Activated CD8-positive, alpha-beta memory T cell treated with anti-CD3 and anti-CD28 coated beads for 4 hours (primary cell): Measurements from ENCODE around the gene PRCD.
"Not testable (repeated sequence)": the region's sequence is repeated elsewhere in the genome, so short reads cannot be mapped to it uniquely, and the experiment has no call there.

Source experiments
- DNase-seq, 2 donors: peaks; one replicate each; pipeline ENCODE4 v3.0.0-alpha.2; 2020; ENCODE audit warnings: low read depth in 2 of 2

Gene PRCD

GRCh38 chr17:76527430-76528111, 12.3 kb upstream of the PRCD start:
- DNase-seq: peak in 1 of 2 donors; percentile 31

- DNase-seq: no peak
Measured at GRCh38 chr17:76528156-76528527, 11.7 kb upstream of the PRCD start.

- no peak for DNase-seq
Measured at GRCh38 chr17:76528528-76529223, 11.2 kb upstream of the PRCD start.

- DNase-seq: no peak
Measured at GRCh38 chr17:76529224-76530094, 10.4 kb upstream of the PRCD start.

GRCh38 chr17:76530095-76530723, 9.6 kb upstream of the PRCD start:
- no peak for DNase-seq

GRCh38 chr17:76530811-76531485, 8.9 kb upstream of the PRCD start:
- no peak for DNase-seq

GRCh38 chr17:76531486-76532038, 8.3 kb upstream of the PRCD start:
- DNase-seq: no peak

GRCh38 chr17:76532072-76532651, 7.7 kb upstream of the PRCD start:
- DNase-seq: no peak

- not testable (repeated sequence) for DNase-seq
Measured at GRCh38 chr17:76533640-76534359, 6.0 kb upstream of the PRCD start.

GRCh38 chr17:76534831-76535732, 4.8 kb upstream of the PRCD start:
- DNase-seq: no peak

- no peak for DNase-seq
Measured at GRCh38 chr17:76535788-76536510, 3.9 kb upstream of the PRCD start.

- DNase-seq: no peak
Measured at GRCh38 chr17:76536511-76537287, 3.1 kb upstream of the PRCD start.

- DNase-seq: no peak
Measured at GRCh38 chr17:76537288-76537577, 2.6 kb upstream of the PRCD start.

- no peak for DNase-seq
Measured at GRCh38 chr17:76537578-76538280, 2.1 kb upstream of the PRCD start, which contains the start of gene CYGB. Gene CYGB (minus strand): TSS chr17:76537709. CDS start chr17:76537542, 167 bp downstream.

GRCh38 chr17:76538281-76538931, 1.4 kb upstream of the PRCD start:
- DNase-seq: no peak

- no peak for DNase-seq
Measured at GRCh38 chr17:76538941-76539570, 788 bp upstream of the PRCD start.
